K562 (cell line): ENCODE results near the gene KRTAP1-1. TPM values are rescaled to one million over a fixed set of nuclear protein-coding genes. Genes with fewer than 3 reads are reported as not detected.

ENCODE experiments used
- ATAC-seq: fragments of 200-7000 bp; cut with Tn5 transposase; 3 replicates; pipeline ENCODE4 v1.9.1; 2020; ENCODE audit warnings: moderate library complexity
- BruUV-seq: library from RNA; stranded (reverse); fragments of 400-500 nt; replicated peaks from 2 replicates; lab custom pipeline; 2021; lab: Mats Ljungman, UMichigan
- CTCF ChIA-PET: fragments of 300-600 bp; formaldehyde crosslinking; extraction: SDS; loops from one replicate; lab custom pipeline; 2021; ENCODE audit warnings: low intra/inter-chr PET ratio; lab: Yijun Ruan, JAX
- POLR2A ChIA-PET: fragments of 300-600, 350-650 bp; sonication (Branson Sonifier 250); formaldehyde crosslinking; extraction: SDS; loops from one replicate; lab custom pipeline; 2021; ENCODE audit warnings: antibody characterized with exemption, inconsistent platforms; lab: Yijun Ruan, JAX
- DNase-seq, 4 experiments: peaks; one replicate each; pipeline versions ENCODE4 v3.0.0 to v3.0.0-alpha.2; 2011 to 2018; ENCODE audit warnings: low spot score in 3 of 4, mixed read lengths in 3 of 4; ENCODE audit errors: extremely low read depth in 1 of 4
- FAIRE-seq: peaks from 2 replicates; lab custom pipeline; 2011; peaks lifted over from hg19 to GRCh38; lab: Jason Lieb, UNC
- H2AFZ ChIP-seq: 2 replicates; pipeline ENCODE4 v1.6.0; 2011; ENCODE audit warnings: low read depth, low read length, control low read depth, inconsistent platforms
- H3K27ac ChIP-seq: fragments of 200-600 bp; 3 replicates; pipeline ENCODE4 v1.8.0; 2011; ENCODE audit warnings: low read depth, mild to moderate bottlenecking, control low read depth, inconsistent platforms, low read length, moderate library complexity, mixed read lengths; ENCODE audit errors: extremely low read depth
- H3K27me3 ChIP-seq, 2 experiments: fragments of 300-600 bp in 1 of 2; 2 replicates in 1 of 2; 3 replicates in 1 of 2; pipeline versions ENCODE4 v1.6.0 to v1.8.0; 2011; ENCODE audit warnings: inconsistent platforms in 2 of 2, low read length in 2 of 2, mild to moderate bottlenecking in 1 of 2, mixed read lengths in 1 of 2, moderate library complexity in 1 of 2; ENCODE audit not compliant: control insufficient read depth in 2 of 2, insufficient read depth in 2 of 2
- H3K36me3 ChIP-seq: fragments of 300-600 bp; 3 replicates; pipeline ENCODE4 v1.8.0; 2011; ENCODE audit warnings: mild to moderate bottlenecking, low read length, inconsistent platforms; ENCODE audit not compliant: control insufficient read depth, insufficient read depth
- H3K4me1 ChIP-seq, 2 experiments: fragments of 200-600 bp in 1 of 2; replicated peaks in 1 of 2; 2 replicates in 1 of 2; 3 replicates in 1 of 2; pipeline versions ENCODE4 v1.5.1 to v1.8.0; 2011; ENCODE audit warnings: inconsistent platforms in 2 of 2, low read length in 2 of 2, mild to moderate bottlenecking in 1 of 2, mixed read lengths in 1 of 2, moderate library complexity in 1 of 2; ENCODE audit not compliant: control insufficient read depth in 2 of 2, insufficient read depth in 2 of 2
- H3K4me2 ChIP-seq: 2 replicates; pipeline ENCODE4 v1.6.1; 2011; ENCODE audit warnings: low read length, control low read depth, inconsistent platforms, mixed read lengths; ENCODE audit not compliant: insufficient read depth
- H3K4me3 ChIP-seq: fragments of 200-600 bp; sonication (generic), shearing (Covaris generic); 2 replicates; pipeline ENCODE4 v1.5.1; 2016; ENCODE audit warnings: control low read depth, inconsistent platforms
- H3K79me2 ChIP-seq: fragments of 200-600 bp; 3 replicates; pipeline ENCODE4 v1.8.0; 2011; ENCODE audit warnings: low read length, inconsistent platforms; ENCODE audit not compliant: control insufficient read depth, insufficient read depth
- H3K9ac ChIP-seq, 2 experiments: 2 replicates each; pipeline versions ENCODE4 v1.6.0 to v1.6.1; 2011; ENCODE audit warnings: low read depth in 2 of 2, low read length in 2 of 2, control low read depth in 1 of 2, inconsistent platforms in 1 of 2, mild to moderate bottlenecking in 1 of 2, mixed read lengths in 1 of 2; ENCODE audit not compliant: insufficient read depth in 1 of 2
- H3K9me1 ChIP-seq: one replicate; pipeline ENCODE4 v1.6.0; 2011; ENCODE audit warnings: inconsistent platforms, mild to moderate bottlenecking, low read length, moderate library complexity; ENCODE audit not compliant: control insufficient read depth, insufficient read depth
- H3K9me3 ChIP-seq: replicated peaks from 2 replicates; pipeline ENCODE4 v1.5.1; 2011; ENCODE audit warnings: low read depth, low read length, inconsistent platforms; ENCODE audit not compliant: control insufficient read depth, insufficient read depth
- H4K20me1 ChIP-seq: replicated peaks from 2 replicates; pipeline ENCODE4 v1.6.1; 2011; ENCODE audit warnings: low read length, inconsistent platforms, mixed read lengths; ENCODE audit not compliant: control insufficient read depth, insufficient read depth
- CEBPG ChIP-seq, 3 experiments: fragments of 200-800 bp in 1 of 3; sonication (Bioruptor generic) in 1 of 3; sonication (generic) in 1 of 3; formaldehyde crosslinking in 1 of 3; IDR thresholded peaks in 2 of 3; conservative IDR thresholded peaks in 1 of 3; 2 replicates each; pipeline versions ENCODE4 v1.6.1 to v1.8.0; 2016 to 2022; ENCODE audit warnings: missing compliant biosample characterization in 2 of 3, missing genetic modification characterization in 2 of 3, mild to moderate bottlenecking in 1 of 3, missing genetic modification reagents in 1 of 3
- DIDO1 ChIP-seq: fragments of 450-650 bp; IDR thresholded peaks from 2 replicates; pipeline ENCODE4 v1.6.1; 2016; ENCODE audit warnings: low read depth, missing biosample characterization, missing genetic modification characterization
- ILF3 ChIP-seq: fragments of 450-650 bp; IDR thresholded peaks from 2 replicates; pipeline ENCODE4 v1.6.1; 2018; ENCODE audit warnings: antibody characterized with exemption, mild to moderate bottlenecking, moderate library complexity, borderline replicate concordance
- POLR2H ChIP-seq: IDR thresholded peaks from 2 replicates; pipeline ENCODE4 v1.6.1; 2016; ENCODE audit warnings: missing genetic modification characterization, low read depth, mild to moderate bottlenecking, control low read depth, missing compliant biosample characterization, moderate library complexity
- TCF7L2 ChIP-seq: fragments of 150-350 bp; IDR thresholded peaks from 2 replicates; pipeline ENCODE4 v1.6.1; 2016; ENCODE audit warnings: low read depth, mild to moderate bottlenecking, low read length, moderate library complexity
- TGIF2 ChIP-seq: sonication (generic); formaldehyde crosslinking; IDR thresholded peaks from 2 replicates; pipeline ENCODE4 v1.8.1; 2022; ENCODE audit warnings: mild to moderate bottlenecking, missing genetic modification reagents, moderate library complexity
- ZFX ChIP-seq: sonication (generic); formaldehyde crosslinking; IDR thresholded peaks from 2 replicates; pipeline ENCODE4 v1.8.0; 2022; ENCODE audit warnings: mild to moderate bottlenecking, missing genetic modification reagents, moderate library complexity
- ZNF75A ChIP-seq: fragments of 450-650 bp; formaldehyde crosslinking; IDR thresholded peaks from 2 replicates; pipeline ENCODE4 v1.4.0; 2020; ENCODE audit warnings: mild to moderate bottlenecking
- WGBS: fragments of 100-300 bp; shearing (Covaris generic); methylation state at CpG from one replicate; pipeline ENCODE4 v1.1.6; 2016; ENCODE audit warnings: low coverage, mixed read lengths; ENCODE audit not compliant: insufficient coverage; ENCODE audit errors: missing lambda C conversion rate; 5-methylcytosine and 5-hydroxymethylcytosine counted together
- in situ Hi-C: fragments of 300-500 bp; cut with MboI; formaldehyde crosslinking; loops from 4 replicates; pipeline ENCODE4 v1.15.0; 2018; ENCODE audit warnings: inconsistent platforms, mixed read lengths
- intact Hi-C: fragments of 100-400 bp; cut with micrococcal nuclease; formaldehyde crosslinking; loops from 2 replicates; pipeline ENCODE4 v1.14.2; 2022
- polyA plus RNA-seq, 8 experiments: library from polyadenylated mRNA; depleted of rRNA in 4 of 8; stranded (reverse) in 5 of 8; unstranded in 3 of 8; fragments of >200 nt; fragmentation: Nextera tagmentation in 2 of 8; fragmentation: Illumina TruSeq in 1 of 8; extraction: Ambion mirVana in 2 of 8; extraction: Trizol in 1 of 8; gene quantifications; 2 replicates each; pipeline versions ENCODE4 v1.2.1 to v1.2.3, GENCODE V29; 2011 to 2014; ENCODE audit warnings: inconsistent platforms in 1 of 8, missing spikeins in 1 of 8
- total RNA-seq, 7 experiments: library from RNA; depleted of rRNA in 6 of 7; stranded (reverse); fragments of >200 nt in 6 of 7; fragmentation: Illumina TruSeq in 2 of 7; extraction: Trizol in 2 of 7; gene quantifications; 2 replicates each; pipeline versions ENCODE4 v1.2.1 to v1.2.3, GENCODE V29; 2011 to 2021; ENCODE audit warnings: low replicate concordance in 1 of 7
- TF ChIP-seq, protein P1 (sequence below): IDR thresholded peaks from 2 replicates; pipeline ENCODE4 v1.6.1; 2011; ENCODE audit warnings: borderline replicate concordance, low read depth, mild to moderate bottlenecking, moderate library complexity, low read length; ENCODE audit not compliant: insufficient read depth, poor library complexity, severe bottlenecking
- TF ChIP-seq, protein P2 (sequence below): sonication (generic); formaldehyde crosslinking; IDR thresholded peaks from 2 replicates; pipeline ENCODE4 v1.8.0; 2022; ENCODE audit warnings: mild to moderate bottlenecking, low read depth, missing genetic modification reagents
- TF ChIP-seq, protein P3 (sequence below): fragments of 450-650 bp; IDR thresholded peaks from 2 replicates; pipeline ENCODE4 v1.6.1; 2016; ENCODE audit warnings: missing biosample characterization, missing genetic modification characterization
- TF ChIP-seq, protein P4 (sequence below): fragments of 250-450 bp; sonication (Bioruptor Pico); IDR thresholded peaks from 2 replicates; pipeline ENCODE4 v1.8.0; 2021; ENCODE audit warnings: moderate library complexity, mild to moderate bottlenecking, inconsistent platforms
- TF ChIP-seq, protein P5 (sequence below): fragments of 250-450 bp; sonication (Bioruptor Pico); IDR thresholded peaks from 2 replicates; pipeline ENCODE4 v1.5.0; 2021

Gene KRTAP1-1
- total and polyA plus RNA-seq, 9 of the 15 experiments (the other 6 are each of a cell fraction or from before 2014, with no cell fraction given) = not detected

DNA sequence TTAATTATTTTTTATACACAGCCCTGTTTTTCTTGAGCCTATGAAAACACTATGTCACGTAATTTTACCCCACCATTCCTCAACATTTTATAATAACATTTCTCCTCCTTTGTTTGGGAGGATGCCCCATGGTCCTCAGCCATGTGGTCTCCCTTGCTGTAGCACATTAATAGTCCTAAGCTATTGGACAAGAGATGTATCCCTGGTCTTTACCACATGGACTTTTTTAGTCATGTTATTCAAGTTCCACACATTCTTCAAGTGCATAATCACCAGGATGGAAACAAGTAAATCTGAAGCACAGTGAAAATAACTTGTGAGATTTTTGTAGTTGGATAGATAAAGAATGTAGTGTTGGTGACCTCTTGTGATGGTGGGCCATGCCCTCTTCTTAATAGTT is 20.7 kb upstream of the KRTAP1-1 start (continued):
- TF ChIP-seq, protein P1, sequence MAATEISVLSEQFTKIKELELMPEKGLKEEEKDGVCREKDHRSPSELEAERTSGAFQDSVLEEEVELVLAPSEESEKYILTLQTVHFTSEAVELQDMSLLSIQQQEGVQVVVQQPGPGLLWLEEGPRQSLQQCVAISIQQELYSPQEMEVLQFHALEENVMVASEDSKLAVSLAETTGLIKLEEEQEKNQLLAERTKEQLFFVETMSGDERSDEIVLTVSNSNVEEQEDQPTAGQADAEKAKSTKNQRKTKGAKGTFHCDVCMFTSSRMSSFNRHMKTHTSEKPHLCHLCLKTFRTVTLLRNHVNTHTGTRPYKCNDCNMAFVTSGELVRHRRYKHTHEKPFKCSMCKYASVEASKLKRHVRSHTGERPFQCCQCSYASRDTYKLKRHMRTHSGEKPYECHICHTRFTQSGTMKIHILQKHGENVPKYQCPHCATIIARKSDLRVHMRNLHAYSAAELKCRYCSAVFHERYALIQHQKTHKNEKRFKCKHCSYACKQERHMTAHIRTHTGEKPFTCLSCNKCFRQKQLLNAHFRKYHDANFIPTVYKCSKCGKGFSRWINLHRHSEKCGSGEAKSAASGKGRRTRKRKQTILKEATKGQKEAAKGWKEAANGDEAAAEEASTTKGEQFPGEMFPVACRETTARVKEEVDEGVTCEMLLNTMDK = no peak
- TF ChIP-seq POLR2H (tag) (no peak), DIDO1 (tag) (no peak)

DNA sequence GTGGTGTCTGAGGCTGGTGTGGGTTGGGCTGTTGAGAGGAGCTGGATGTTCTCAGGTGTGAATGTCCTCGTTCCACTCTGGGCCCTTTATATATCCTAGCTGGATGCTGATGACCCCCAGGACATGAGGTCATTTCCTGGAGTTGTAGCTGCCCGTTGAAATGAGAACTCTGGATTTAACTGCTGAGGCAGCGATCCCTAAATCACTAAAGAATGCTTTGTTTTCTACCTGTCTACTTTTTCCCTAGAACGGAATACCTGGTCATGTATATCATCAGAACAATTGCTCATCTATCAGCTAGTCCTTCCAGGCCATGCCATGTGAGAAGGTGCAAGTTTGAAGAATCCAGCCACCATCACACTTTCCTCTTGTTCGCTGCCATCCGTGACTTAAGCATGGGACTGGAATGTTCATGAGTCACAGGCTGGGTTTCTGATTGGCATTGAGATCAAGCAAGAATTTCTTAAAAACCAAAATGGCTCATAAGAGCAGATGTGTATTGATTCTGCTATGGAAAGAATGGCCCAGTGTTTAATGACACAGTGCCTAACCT is 18.9 kb upstream of the KRTAP1-1 start, which contains the start of gene KRTAP2-3:
Gene KRTAP2-3 (minus strand): TSS at position 63 of the 553 bp plus-strand sequence. CDS start 64 bp downstream, outside the sequence.
- no peak within 1 kb of the TSS for H3K9ac ChIP-seq
- ChIA-PET POLR2A (no interaction called here), CTCF (no interaction called here)
- no peaks in the 10 kb centered on the region for H3K9me1 ChIP-seq
- FAIRE-seq = no peak
- in situ Hi-C loops (no loop called here), intact Hi-C loops (no loop called here)
- no peaks in the 10 kb centered on the region for H3K36me3 ChIP-seq
- TF ChIP-seq, protein P2, sequence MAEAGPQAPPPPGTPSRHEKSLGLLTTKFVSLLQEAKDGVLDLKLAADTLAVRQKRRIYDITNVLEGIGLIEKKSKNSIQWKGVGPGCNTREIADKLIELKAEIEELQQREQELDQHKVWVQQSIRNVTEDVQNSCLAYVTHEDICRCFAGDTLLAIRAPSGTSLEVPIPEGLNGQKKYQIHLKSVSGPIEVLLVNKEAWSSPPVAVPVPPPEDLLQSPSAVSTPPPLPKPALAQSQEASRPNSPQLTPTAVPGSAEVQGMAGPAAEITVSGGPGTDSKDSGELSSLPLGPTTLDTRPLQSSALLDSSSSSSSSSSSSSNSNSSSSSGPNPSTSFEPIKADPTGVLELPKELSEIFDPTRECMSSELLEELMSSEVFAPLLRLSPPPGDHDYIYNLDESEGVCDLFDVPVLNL (CRISPR knock-in tag) = no peak
- no peak for TF ChIP-seq ZNF75A (CRISPR knock-in tag)
- no peak for TF ChIP-seq CEBPG (CRISPR knock-in tag; IDR thresholded peaks at IDR 0.05)
- no peak for TF ChIP-seq CEBPG (tag; conservative IDR thresholded peaks at IDR 0.05 in 1 of 2, IDR thresholded peaks at IDR 0.05 in 1 of 2)
- TF ChIP-seq, protein P3, sequence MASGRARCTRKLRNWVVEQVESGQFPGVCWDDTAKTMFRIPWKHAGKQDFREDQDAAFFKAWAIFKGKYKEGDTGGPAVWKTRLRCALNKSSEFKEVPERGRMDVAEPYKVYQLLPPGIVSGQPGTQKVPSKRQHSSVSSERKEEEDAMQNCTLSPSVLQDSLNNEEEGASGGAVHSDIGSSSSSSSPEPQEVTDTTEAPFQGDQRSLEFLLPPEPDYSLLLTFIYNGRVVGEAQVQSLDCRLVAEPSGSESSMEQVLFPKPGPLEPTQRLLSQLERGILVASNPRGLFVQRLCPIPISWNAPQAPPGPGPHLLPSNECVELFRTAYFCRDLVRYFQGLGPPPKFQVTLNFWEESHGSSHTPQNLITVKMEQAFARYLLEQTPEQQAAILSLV (tag) = no peak
- TF ChIP-seq ZFX (CRISPR knock-in tag) = no peak
- TF ChIP-seq TCF7L2 = no peak
- TF ChIP-seq, protein P4, sequence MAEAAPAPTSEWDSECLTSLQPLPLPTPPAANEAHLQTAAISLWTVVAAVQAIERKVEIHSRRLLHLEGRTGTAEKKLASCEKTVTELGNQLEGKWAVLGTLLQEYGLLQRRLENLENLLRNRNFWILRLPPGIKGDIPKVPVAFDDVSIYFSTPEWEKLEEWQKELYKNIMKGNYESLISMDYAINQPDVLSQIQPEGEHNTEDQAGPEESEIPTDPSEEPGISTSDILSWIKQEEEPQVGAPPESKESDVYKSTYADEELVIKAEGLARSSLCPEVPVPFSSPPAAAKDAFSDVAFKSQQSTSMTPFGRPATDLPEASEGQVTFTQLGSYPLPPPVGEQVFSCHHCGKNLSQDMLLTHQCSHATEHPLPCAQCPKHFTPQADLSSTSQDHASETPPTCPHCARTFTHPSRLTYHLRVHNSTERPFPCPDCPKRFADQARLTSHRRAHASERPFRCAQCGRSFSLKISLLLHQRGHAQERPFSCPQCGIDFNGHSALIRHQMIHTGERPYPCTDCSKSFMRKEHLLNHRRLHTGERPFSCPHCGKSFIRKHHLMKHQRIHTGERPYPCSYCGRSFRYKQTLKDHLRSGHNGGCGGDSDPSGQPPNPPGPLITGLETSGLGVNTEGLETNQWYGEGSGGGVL (CRISPR knock-in tag) = no peak
- no peak for TF ChIP-seq TGIF2 (CRISPR knock-in tag)
- TF ChIP-seq, protein P5, sequence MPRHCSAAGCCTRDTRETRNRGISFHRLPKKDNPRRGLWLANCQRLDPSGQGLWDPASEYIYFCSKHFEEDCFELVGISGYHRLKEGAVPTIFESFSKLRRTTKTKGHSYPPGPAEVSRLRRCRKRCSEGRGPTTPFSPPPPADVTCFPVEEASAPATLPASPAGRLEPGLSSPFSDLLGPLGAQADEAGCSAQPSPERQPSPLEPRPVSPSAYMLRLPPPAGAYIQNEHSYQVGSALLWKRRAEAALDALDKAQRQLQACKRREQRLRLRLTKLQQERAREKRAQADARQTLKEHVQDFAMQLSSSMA (CRISPR knock-in tag) = no peak
- no peak for TF ChIP-seq ILF3
- H3K79me2 ChIP-seq = no peaks in the 10 kb centered on the region
- no peak within 1 kb of the TSS for H3K4me3 ChIP-seq
- BruUV-seq = no TSS peak
- no peak within 1 kb of the TSS for H2AFZ ChIP-seq
- no peak within 1 kb of the TSS for H3K27ac ChIP-seq
- H4K20me1 ChIP-seq = no peaks in the 10 kb centered on the region; the same call in 1 of the 2 replicates
- H3K27me3 ChIP-seq = peaks cover 4 to 5% of the 10 kb centered on the region in 2 experiments; a peak in 4 of 5 replicates
- no peak for DNase-seq
- ATAC-seq = no peak
- H3K9me3 ChIP-seq = no peaks in the 10 kb centered on the region
- H3K4me1 ChIP-seq = no peaks in the 10 kb centered on the region
- WGBS = 0% methylated on average over 6 of the region's 6 CpGs
- no peak within 1 kb of the TSS for H3K4me2 ChIP-seq
